Skeletal muscle cell (primary cell): ENCODE results near the gene DPH2.

Experiments
- DNase-seq: peaks from one replicate; pipeline ENCODE4 v3.0.0-alpha.2; 2010; ENCODE audit warnings: low read depth
- H3K4me3 ChIP-seq: 2 replicates; pipeline ENCODE4 v1.5.1; 2011; ENCODE audit warnings: low read depth, mild to moderate bottlenecking, control low read depth, low read length, moderate library complexity

DPH2 gene

GRCh38 chr1:43962324-43962723, 7.5 kb upstream of the DPH2 start:
- H3K4me3 ChIP-seq, result no peak overlapping the region
- no peak for DNase-seq

- no peak overlapping the region for H3K4me3 ChIP-seq
- DNase-seq, result no peak
Observed at GRCh38 chr1:43963006-43963405, 6.8 kb upstream of the DPH2 start.

GRCh38 chr1:43963890-43964289, 5.9 kb upstream of the DPH2 start:
- H3K4me3 ChIP-seq, result no peak overlapping the region
- DNase-seq, result no peak

- H3K4me3 ChIP-seq, result no peak overlapping the region
- DNase-seq, result no peak
Observed at GRCh38 chr1:43965316-43965715, 4.5 kb upstream of the DPH2 start.

GRCh38 chr1:43968348-43968948, 1.4 kb upstream of the DPH2 start:
- no peak overlapping the region for H3K4me3 ChIP-seq
- no peak for DNase-seq

GRCh38 chr1:43969416-43969745, 429 bp upstream of the DPH2 start:
- DNase-seq, result no peak
- peak overlapping the region; percentile 18 for H3K4me3 ChIP-seq

- H3K4me3 ChIP-seq, result peak overlapping the region; percentile 98
- DNase-seq, result no peak
Observed at GRCh38 chr1:43970502-43970901, 692 bp downstream of the DPH2 start.

- peak overlapping the region; percentile 98 for H3K4me3 ChIP-seq
- no peak for DNase-seq
Observed at GRCh38 chr1:43970911-43971310, 1.1 kb downstream of the DPH2 start.

GRCh38 chr1:43971336-43971980, 1.6 kb downstream of the DPH2 start:
- H3K4me3 ChIP-seq, result no peak overlapping the region
- DNase-seq, result no peak

GRCh38 chr1:43973981-43974442, 4.2 kb downstream of the DPH2 start:
- DNase-seq, result no peak
- peak overlapping the region; percentile 94 for H3K4me3 ChIP-seq

- H3K4me3 ChIP-seq, result peak within 1 kb of the TSS; percentile 94
- DNase-seq, result peak; percentile 78
Observed at GRCh38 chr1:43974443-43975248, 4.8 kb downstream of the DPH2 start, which contains the start of gene ATP6V0B. Gene ATP6V0B (plus strand): TSS chr1:43974960. CDS start chr1:43975041, 81 bp downstream.

- no peak for DNase-seq
- H3K4me3 ChIP-seq, result peak overlapping the region; percentile 94
Observed at GRCh38 chr1:43975249-43975961, 5.6 kb downstream of the DPH2 start.

- DNase-seq, result no peak
Observed at GRCh38 chr1:43976045-43976444, 6.2 kb downstream of the DPH2 start.

GRCh38 chr1:43976890-43977289, 7.1 kb downstream of the DPH2 start:
- H3K4me3 ChIP-seq, result no peak overlapping the region
- no peak for DNase-seq

More at GRCh38 chr1:43976045-43976444, 6.2 kb downstream of the DPH2 start:
- H3K4me3 ChIP-seq, result peak overlapping the region; percentile 94

GRCh38 chr1:43977376-43978263, 7.8 kb downstream of the DPH2 start:
- no peak overlapping the region for H3K4me3 ChIP-seq
- no peak for DNase-seq

- H3K4me3 ChIP-seq, result peak overlapping the region; percentile 62
Observed at GRCh38 chr1:43978264-43978550, 8.4 kb downstream of the DPH2 start.

GRCh38 chr1:43978551-43979260, 8.9 kb downstream of the DPH2 start, which contains the start of gene B4GALT2:
Gene B4GALT2 (plus strand): TSS chr1:43979210. CDS start chr1:43981161, 1,951 bp downstream.
- peak within 1 kb of the TSS; percentile 62 for H3K4me3 ChIP-seq

More at GRCh38 chr1:43978264-43978550, 8.4 kb downstream of the DPH2 start:
- no peak for DNase-seq

GRCh38 chr1:43979261-43979527, 9.4 kb downstream of the DPH2 start:
- peak overlapping the region; percentile 60 for H3K4me3 ChIP-seq
- DNase-seq, result no peak

More at GRCh38 chr1:43978551-43979260, 8.9 kb downstream of the DPH2 start, which contains the start of gene B4GALT2:
- DNase-seq, result no peak
